Caco-2 (cell line): ENCODE results near the gene MACROD1. TPM values are rescaled to one million over a fixed set of nuclear protein-coding genes. Genes with fewer than 3 reads are reported as not detected.

Experiments
- BruUV-seq: library from RNA; stranded (reverse); fragments of 400-500 nt; replicated peaks from 2 replicates; lab custom pipeline; 2021; lab: Mats Ljungman, UMichigan
- CTCF ChIA-PET: fragments of 300-600 bp; sonication (Branson Sonifier 250); formaldehyde crosslinking; loops from one replicate; lab custom pipeline; 2022; ENCODE audit warnings: antibody characterized with exemption; lab: Charles Lee
- POLR2A ChIA-PET: fragments of 300-600 bp; sonication (Branson Sonifier 250); formaldehyde crosslinking; loops from one replicate; lab custom pipeline; 2022; ENCODE audit warnings: antibody characterized with exemption; lab: Charles Lee
- DNase-seq, 2 experiments: peaks; one replicate each; pipeline versions ENCODE4 v3.0.0 to v3.0.0-alpha.2; 2020 to 2022
- H3K27me3 ChIP-seq: replicated peaks from 2 replicates; pipeline ENCODE4 v1.6.0; 2011; ENCODE audit warnings: low read length; ENCODE audit not compliant: control insufficient read depth, insufficient read depth
- H3K36me3 ChIP-seq: 2 replicates; pipeline ENCODE4 v1.5.1; 2011; ENCODE audit warnings: low read length; ENCODE audit not compliant: control insufficient read depth, insufficient read depth
- H3K4me1 ChIP-seq: fragments of 250-450 bp; sonication (Bioruptor Pico); 2 replicates; pipeline ENCODE4 v1.5.1; 2020; ENCODE audit warnings: mild to moderate bottlenecking
- H3K4me3 ChIP-seq: 2 replicates; pipeline ENCODE4 v1.5.1; 2011; ENCODE audit warnings: low read depth, mild to moderate bottlenecking, control low read depth, low read length
- H3K9me3 ChIP-seq: fragments of 250-450 bp; sonication (Bioruptor Pico); 2 replicates; pipeline ENCODE4 v1.5.1; 2020; ENCODE audit warnings: mild to moderate bottlenecking, moderate library complexity
- H3K27ac Mint-ChIP-seq: one replicate; pipeline ENCODE4 v1.8.0; 2022; ENCODE audit warnings: mixed read lengths; ENCODE audit not compliant: unreplicated experiment
- H3K27me3 Mint-ChIP-seq: one replicate; pipeline ENCODE4 v1.8.0; 2022; ENCODE audit warnings: mixed read lengths; ENCODE audit not compliant: insufficient read depth, unreplicated experiment
- H3K36me3 Mint-ChIP-seq: one replicate; pipeline ENCODE4 v1.8.0; 2022; ENCODE audit warnings: mild to moderate bottlenecking, mixed read lengths; ENCODE audit not compliant: insufficient read depth, unreplicated experiment
- H3K4me1 Mint-ChIP-seq: one replicate; pipeline ENCODE4 v1.8.0; 2022; ENCODE audit warnings: low read depth, mixed read lengths; ENCODE audit not compliant: unreplicated experiment
- H3K4me3 Mint-ChIP-seq: one replicate; pipeline ENCODE4 v1.8.0; 2022; ENCODE audit warnings: mild to moderate bottlenecking, moderate library complexity, mixed read lengths; ENCODE audit not compliant: unreplicated experiment
- H3K9me3 Mint-ChIP-seq: one replicate; pipeline ENCODE4 v1.8.0; 2022; ENCODE audit warnings: mixed read lengths; ENCODE audit not compliant: unreplicated experiment
- CTCF ChIP-seq, 2 experiments: fragments of 200-600 bp in 1 of 2; IDR thresholded peaks; 1 replicate in 1 of 2; 2 replicates in 1 of 2; pipeline versions ENCODE4 v1.5.1 to v1.8.0; 2011 to 2022; ENCODE audit warnings: antibody characterized with exemption in 1 of 2, control low read depth in 1 of 2, inconsistent platforms in 1 of 2, low read depth in 1 of 2, low read length in 1 of 2, mild to moderate bottlenecking in 1 of 2, moderate library complexity in 1 of 2; ENCODE audit not compliant: insufficient read depth in 1 of 2, severe bottlenecking in 1 of 2, unreplicated experiment in 1 of 2
- intact Hi-C: fragments of 100-400 bp; cut with micrococcal nuclease; formaldehyde crosslinking; loops from one replicate; pipeline ENCODE4 v1.10.0; 2022; ENCODE audit not compliant: unreplicated experiment
- total RNA-seq: library from RNA; stranded (reverse); gene quantifications from 2 replicates; pipeline ENCODE4 v1.2.3, GENCODE V29; 2022

The MACROD1 gene
- total RNA-seq, 1 experiment from 2014 or later, result 29.6 TPM

GRCh38 chr11:64001484-64002420 lies 164.2 kb downstream of the MACROD1 start:
- no peak for TF ChIP-seq CTCF (IDR thresholded peaks at IDR 0.05; ENCODE audit: insufficient read depth in 1 of 2, low read depth in 1 of 2, low read length in 1 of 2, severe bottlenecking in 1 of 2, unreplicated experiment in 1 of 2)
- H3K36me3 ChIP-seq, result peaks cover 2% of the 10 kb centered on the region; the same call in 1 of the 2 replicates
- H3K27ac Mint-ChIP-seq, result no peak overlapping the region
- H3K27me3 ChIP-seq, result no peaks in the 10 kb centered on the region
- H3K4me3 Mint-ChIP-seq, result no peak overlapping the region
- ChIA-PET POLR2A (no interaction called here), CTCF (no interaction called here)
- no peak for DNase-seq
- H3K9me3 Mint-ChIP-seq, result no peaks in the 10 kb centered on the region
- no peaks in the 10 kb centered on the region for H3K9me3 ChIP-seq
- no peaks in the 10 kb centered on the region for H3K27me3 Mint-ChIP-seq
- no TSS peak for BruUV-seq
- H3K4me1 ChIP-seq, result no peaks in the 10 kb centered on the region
- intact Hi-C loops, result no loop called here
- H3K36me3 Mint-ChIP-seq, result peaks cover 46% of the 10 kb centered on the region
- no peaks in the 10 kb centered on the region for H3K4me1 Mint-ChIP-seq
- no peak overlapping the region for H3K4me3 ChIP-seq

- no peaks in the 10 kb centered on the region for H3K4me1 ChIP-seq
- BruUV-seq, result no TSS peak
- Mint-ChIP-seq H3K9me3 (no peaks in the 10 kb centered on the region), H3K27ac (no peak overlapping the region), H3K27me3 (no peaks in the 10 kb centered on the region), H3K4me3 (no peak overlapping the region), H3K36me3 (peaks cover 54% of the 10 kb centered on the region), H3K4me1 (no peaks in the 10 kb centered on the region)
- H3K9me3 ChIP-seq, result no peaks in the 10 kb centered on the region
- H3K27me3 ChIP-seq, result no peaks in the 10 kb centered on the region
- ChIA-PET POLR2A (no interaction called here), CTCF (no interaction called here)
- H3K4me3 ChIP-seq, result no peak overlapping the region
- no peak for DNase-seq
- peaks cover 4% of the 10 kb centered on the region; the same call in 1 of the 2 replicates for H3K36me3 ChIP-seq
- intact Hi-C loops, result no loop called here
- TF ChIP-seq CTCF (IDR thresholded peaks at IDR 0.05; ENCODE audit: insufficient read depth in 1 of 2, low read depth in 1 of 2, low read length in 1 of 2, severe bottlenecking in 1 of 2, unreplicated experiment in 1 of 2), result no peak
These were observed 165.0 kb downstream of the MACROD1 start for GRCh38 chr11:64000740-64001483.

- CTCF ChIA-PET, result no interaction called here
- Mint-ChIP-seq H3K27ac (no peak overlapping the region), H3K4me3 (no peak overlapping the region), H3K9me3 (no peaks in the 10 kb centered on the region), H3K4me1 (no peaks in the 10 kb centered on the region), H3K36me3 (peaks cover 59% of the 10 kb centered on the region), H3K27me3 (no peaks in the 10 kb centered on the region)
- POLR2A ChIA-PET, result no interaction called here
- Histone ChIP-seq H3K27me3 (no peaks in the 10 kb centered on the region), H3K4me3 (no peak overlapping the region), H3K4me1 (no peaks in the 10 kb centered on the region), H3K9me3 (no peaks in the 10 kb centered on the region), H3K36me3 (peaks cover 4% of the 10 kb centered on the region; the same call in 1 of the 2 replicates)
- intact Hi-C loops, result no loop called here
- BruUV-seq, result no TSS peak
- no peak for DNase-seq
- TF ChIP-seq CTCF (IDR thresholded peaks at IDR 0.05; ENCODE audit: insufficient read depth in 1 of 2, low read depth in 1 of 2, low read length in 1 of 2, severe bottlenecking in 1 of 2, unreplicated experiment in 1 of 2), result no peak
These were observed 165.7 kb downstream of the MACROD1 start for GRCh38 chr11:64000026-64000739.
